Osteoblast (primary cell): ENCODE measurements around the gene ARHGEF1. TPM values are rescaled to one million over a fixed set of nuclear protein-coding genes. Genes with fewer than 3 reads are reported as not detected.

ENCODE experiments used
- DNase-seq: peaks from one replicate; pipeline ENCODE4 v3.0.0; 2011; ENCODE audit warnings: low spot score, mixed read lengths; ENCODE audit not compliant: insufficient read length; ENCODE audit errors: missing footprints
- H2AFZ ChIP-seq: 2 replicates; pipeline ENCODE4 v1.6.0; 2011; ENCODE audit warnings: mild to moderate bottlenecking, low read length
- H3K27ac ChIP-seq: 2 replicates; pipeline ENCODE4 v1.5.1; 2011; ENCODE audit warnings: mild to moderate bottlenecking, low read depth, low read length, moderate library complexity
- H3K27me3 ChIP-seq: 2 replicates; pipeline ENCODE4 v1.6.0; 2012; ENCODE audit warnings: mild to moderate bottlenecking, control low read depth, inconsistent platforms, low read length, moderate library complexity; ENCODE audit not compliant: insufficient read depth
- H3K36me3 ChIP-seq: 2 replicates; pipeline ENCODE4 v1.5.1; 2011; ENCODE audit warnings: mild to moderate bottlenecking, low read length, control low read depth, moderate library complexity; ENCODE audit not compliant: insufficient read depth
- H3K4me1 ChIP-seq: 2 replicates; pipeline ENCODE4 v1.5.1; 2011; ENCODE audit warnings: mild to moderate bottlenecking, low read length, control low read depth, moderate library complexity; ENCODE audit not compliant: insufficient read depth
- H3K4me2 ChIP-seq: 2 replicates; pipeline ENCODE4 v1.6.0; 2011; ENCODE audit warnings: mild to moderate bottlenecking, low read length; ENCODE audit not compliant: insufficient read depth
- H3K4me3 ChIP-seq: fragments of 200-600 bp; sonication (generic); 3 replicates; pipeline ENCODE4 v1.5.1; 2012; ENCODE audit warnings: mild to moderate bottlenecking, low read length, inconsistent platforms; ENCODE audit not compliant: insufficient read depth
- H3K79me2 ChIP-seq: 2 replicates; pipeline ENCODE4 v1.6.0; 2012; ENCODE audit warnings: mild to moderate bottlenecking, low read length, control low read depth, inconsistent platforms; ENCODE audit not compliant: insufficient read depth
- H3K9me3 ChIP-seq: 2 replicates; pipeline ENCODE4 v1.5.1; 2011; ENCODE audit warnings: low read depth, low read length, control low read depth
- H4K20me1 ChIP-seq: 2 replicates; pipeline ENCODE4 v1.6.0; 2012; ENCODE audit warnings: mild to moderate bottlenecking, low read length, control low read depth; ENCODE audit not compliant: insufficient read depth
- CTCF ChIP-seq: IDR thresholded peaks from 2 replicates; pipeline ENCODE4 v1.5.1; 2011; ENCODE audit warnings: mild to moderate bottlenecking, low read depth, low read length, moderate library complexity; ENCODE audit errors: extremely low read depth
- total RNA-seq: library from RNA; depleted of rRNA; stranded (reverse); fragments of >200 nt; gene quantifications from 2 replicates; pipeline ENCODE4 v1.2.3, GENCODE V29; 2012

ARHGEF1 gene
- total RNA-seq, 1 donor: 31.8 TPM

DNA sequence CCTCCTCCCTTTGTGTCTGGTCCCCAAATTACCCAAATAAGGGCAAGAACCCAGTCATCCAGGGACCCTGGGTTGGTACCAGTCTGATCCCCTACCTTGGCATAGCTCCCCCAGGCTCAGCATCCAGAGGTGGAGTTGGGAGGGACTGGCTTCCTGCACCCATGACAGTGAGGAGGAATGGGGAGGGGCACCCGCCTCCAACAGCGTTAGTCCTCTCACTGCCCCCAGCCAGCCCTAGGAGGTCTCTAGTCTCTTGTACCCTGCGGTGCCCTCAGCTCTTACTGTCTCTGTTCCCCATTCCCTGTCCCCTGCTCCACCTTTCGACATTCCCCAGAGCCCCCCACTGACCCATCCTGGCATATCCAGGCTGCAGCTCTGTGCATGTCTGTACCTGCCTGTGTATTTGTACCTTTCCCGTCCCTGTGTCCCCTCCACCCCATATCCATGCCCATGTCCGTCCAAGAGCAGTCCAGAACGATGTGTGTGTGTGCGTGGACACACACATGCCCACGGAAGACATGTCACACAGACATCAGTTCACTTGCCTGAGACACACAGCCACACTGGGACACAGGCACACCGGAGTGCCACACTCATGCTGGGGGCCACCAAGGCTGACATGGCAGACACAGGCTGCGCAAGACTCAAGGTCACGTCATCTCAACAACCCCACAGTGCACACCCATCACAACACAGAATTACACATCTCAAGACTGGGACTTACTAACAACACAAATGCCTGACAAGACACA, 27.4 kb downstream of the ARHGEF1 start:
- no peak for TF ChIP-seq CTCF
- H3K27me3 ChIP-seq: peaks cover 45% of the 10 kb centered on the region
- H3K9me3 ChIP-seq: no peaks in the 10 kb centered on the region
- H3K36me3 ChIP-seq: peaks cover 14% of the 10 kb centered on the region
- H3K4me2 ChIP-seq: no peak overlapping the region
- no peaks in the 10 kb centered on the region for H3K79me2 ChIP-seq
- DNase-seq: no peak
- H3K4me1 ChIP-seq: no peaks in the 10 kb centered on the region
- peaks cover 22% of the 10 kb centered on the region for H4K20me1 ChIP-seq
- H3K27ac ChIP-seq: no peak overlapping the region
- H3K4me3 ChIP-seq: no peak overlapping the region
- no peak overlapping the region for H2AFZ ChIP-seq

DNA sequence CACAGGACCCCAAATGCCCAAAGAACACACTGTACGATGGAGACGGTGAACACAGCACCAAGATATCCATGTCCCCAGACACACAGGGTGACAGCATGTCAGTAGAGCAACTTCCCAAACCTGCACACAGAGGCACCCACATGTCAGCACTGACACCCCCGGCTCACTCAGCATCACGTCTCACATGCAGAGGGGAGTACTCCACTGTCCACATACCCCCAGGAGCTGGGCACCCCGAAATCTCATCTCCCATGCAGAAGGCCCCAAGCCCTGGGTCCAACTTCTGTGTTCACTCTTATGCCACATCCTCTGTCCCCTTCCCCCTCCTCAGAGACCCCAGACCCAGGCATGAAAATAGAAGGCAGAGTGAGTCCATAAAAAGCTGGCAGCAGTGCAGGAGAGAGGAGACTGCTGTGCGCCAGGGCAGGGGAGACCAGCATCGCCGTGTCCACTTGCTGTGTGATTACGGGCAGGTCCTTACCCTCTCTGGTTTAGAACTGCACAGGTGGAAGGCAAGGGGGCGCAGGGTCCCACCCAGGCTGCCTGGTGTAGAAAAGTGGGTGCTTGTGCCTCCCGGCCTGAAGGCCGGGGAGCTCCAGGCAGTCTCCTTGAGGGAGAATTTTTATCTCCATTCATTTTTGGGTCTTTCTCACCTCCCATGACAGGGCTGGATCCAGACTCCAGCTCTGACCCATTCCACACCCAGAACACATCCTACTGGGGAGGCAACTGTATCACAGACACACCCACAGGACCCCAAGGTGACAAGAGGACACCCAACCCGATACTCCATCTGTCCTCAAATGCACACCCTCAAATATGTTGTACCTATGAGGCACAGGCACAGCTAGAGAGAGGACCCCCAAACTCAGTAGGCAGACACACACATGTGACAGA, 28.3 kb downstream of the ARHGEF1 start:
- H3K27me3 ChIP-seq: peaks cover 51% of the 10 kb centered on the region
- peak; percentile 92 for DNase-seq
- peaks cover 7% of the 10 kb centered on the region for H3K36me3 ChIP-seq
- no peak overlapping the region for H3K4me2 ChIP-seq
- no peak overlapping the region for H3K4me3 ChIP-seq
- TF ChIP-seq CTCF: no peak
- H4K20me1 ChIP-seq: peaks cover 22% of the 10 kb centered on the region
- H3K79me2 ChIP-seq: no peaks in the 10 kb centered on the region
- no peak overlapping the region for H2AFZ ChIP-seq
- H3K4me1 ChIP-seq: no peaks in the 10 kb centered on the region
- H3K9me3 ChIP-seq: no peaks in the 10 kb centered on the region
- H3K27ac ChIP-seq: no peak overlapping the region

DNA sequence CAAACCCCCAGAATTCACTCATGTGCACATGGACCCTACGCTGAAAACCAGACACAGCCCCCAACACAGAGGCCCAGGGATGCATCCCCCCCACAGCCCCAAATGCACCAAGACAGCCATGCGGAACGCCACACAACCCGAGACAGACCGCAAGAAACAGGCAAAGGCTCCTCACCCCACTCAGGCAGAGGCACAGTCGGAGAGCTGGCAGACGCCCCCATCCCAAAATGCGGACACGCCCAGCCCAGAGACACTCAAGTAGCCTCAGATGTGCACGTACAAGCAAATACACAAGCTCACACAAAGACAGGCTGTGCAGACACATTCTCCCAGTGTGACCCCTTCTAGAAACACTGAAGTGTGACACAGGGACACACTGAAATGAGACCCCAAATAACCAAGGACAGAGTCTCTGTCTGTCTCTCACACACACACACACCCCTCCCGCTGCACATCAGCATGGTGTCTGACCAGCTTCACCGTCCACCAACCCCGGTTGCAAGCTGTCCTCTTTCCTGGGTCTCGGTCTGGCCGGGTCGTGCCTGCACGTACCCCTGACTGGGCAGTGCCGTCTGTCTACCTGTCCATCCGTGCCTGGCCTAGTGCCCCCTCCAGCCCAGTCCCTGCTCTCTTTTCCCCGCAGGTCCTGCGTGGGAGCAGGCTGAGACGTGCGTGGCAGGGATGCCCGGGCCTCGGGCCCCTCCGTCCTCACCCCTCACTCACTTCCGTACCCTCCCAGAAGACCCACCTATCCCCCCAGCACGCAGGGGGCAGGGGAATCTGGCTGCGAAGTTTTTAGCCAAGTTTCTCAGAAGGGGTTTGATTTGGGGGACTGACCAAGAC, 29.1 kb downstream of the ARHGEF1 start:
- no peaks in the 10 kb centered on the region for H3K9me3 ChIP-seq

More for the DNA sequence above, 29.1 kb downstream of the ARHGEF1 start:
- Histone ChIP-seq H4K20me1 (peaks cover 22% of the 10 kb centered on the region), H3K27me3 (peaks cover 59% of the 10 kb centered on the region), H3K36me3 (peaks cover 2% of the 10 kb centered on the region), H3K4me2 (no peak overlapping the region), H3K4me1 (no peaks in the 10 kb centered on the region), H3K4me3 (no peak overlapping the region), H3K79me2 (no peaks in the 10 kb centered on the region), H3K27ac (no peak overlapping the region), H2AFZ (no peak overlapping the region)
- DNase-seq: no peak
- TF ChIP-seq CTCF: no peak
